IMR-90 (cell line): ENCODE results near the gene HOOK1. TPM values are rescaled to one million over a fixed set of nuclear protein-coding genes. Genes with fewer than 3 reads are reported as not detected.

Source experiments
- ATAC-seq: fragments of 200-7000 bp; cut with Tn5 transposase; 2 replicates; pipeline ENCODE4 v1.9.1; 2020; ENCODE audit warnings: low read depth, mild to moderate bottlenecking, moderate library complexity
- BruUV-seq: library from RNA; stranded (reverse); fragments of 400-500 nt; replicated peaks from 2 replicates; lab custom pipeline; 2021; lab: Mats Ljungman, UMichigan
- CTCF ChIA-PET: fragments of 300-600 bp; formaldehyde crosslinking; extraction: SDS; loops from one replicate; lab custom pipeline; 2021; ENCODE audit warnings: antibody characterized with exemption; lab: Yijun Ruan, JAX
- POLR2A ChIA-PET: fragments of 300-600 bp; sonication (Branson Sonifier 250); formaldehyde crosslinking; loops from one replicate; lab custom pipeline; 2022; ENCODE audit warnings: antibody characterized with exemption; ENCODE audit not compliant: unreplicated experiment; lab: Charles Lee
- DNase-seq: peaks from one replicate; pipeline ENCODE4 v3.0.0; 2013
- H2AFZ ChIP-seq: replicated peaks from 2 replicates; pipeline ENCODE3; 2013; ENCODE audit warnings: low read length, mild to moderate bottlenecking; ENCODE audit not compliant: poor library complexity
- H2AK5ac ChIP-seq: 2 replicates; pipeline ENCODE4 v1.6.1; 2013; ENCODE audit warnings: low read depth, low read length, inconsistent platforms
- H2AK9ac ChIP-seq: replicated peaks from 2 replicates; pipeline ENCODE3; 2013; ENCODE audit warnings: mild to moderate bottlenecking, low read depth, low read length, moderate library complexity; ENCODE audit not compliant: poor library complexity
- H2BK120ac ChIP-seq: 2 replicates; pipeline ENCODE4 v1.6.1; 2013; ENCODE audit warnings: low read depth, low read length, inconsistent platforms
- H2BK15ac ChIP-seq: 3 replicates; pipeline ENCODE4 v1.6.1; 2013; ENCODE audit warnings: low read depth, low read length, inconsistent platforms
- H2BK20ac ChIP-seq: 2 replicates; pipeline ENCODE4 v1.6.1; 2013; ENCODE audit warnings: low read depth, mild to moderate bottlenecking, inconsistent platforms, low read length, moderate library complexity
- H2BK5ac ChIP-seq: 2 replicates; pipeline ENCODE4 v1.6.1; 2013; ENCODE audit warnings: mild to moderate bottlenecking, low read depth, low read length, inconsistent platforms; ENCODE audit not compliant: poor library complexity, severe bottlenecking
- H3K14ac ChIP-seq: replicated peaks from 2 replicates; pipeline ENCODE4 v1.6.1; 2013; ENCODE audit warnings: low read depth, low read length, inconsistent platforms
- H3K18ac ChIP-seq: 2 replicates; pipeline ENCODE4 v1.6.1; 2013; ENCODE audit warnings: low read depth, low read length, control low read depth
- H3K23ac ChIP-seq: 2 replicates; pipeline ENCODE4 v1.6.1; 2013; ENCODE audit warnings: low read depth, low read length, inconsistent platforms
- H3K27ac ChIP-seq: 2 replicates; pipeline ENCODE4 v1.5.1; 2013; ENCODE audit warnings: mild to moderate bottlenecking, control low read depth, low read length; ENCODE audit not compliant: insufficient read depth
- H3K27me3 ChIP-seq: 2 replicates; pipeline ENCODE4 v1.6.1; 2013; ENCODE audit warnings: low read length; ENCODE audit not compliant: control insufficient read depth, insufficient read depth
- H3K36me3 ChIP-seq: 2 replicates; pipeline ENCODE4 v1.6.1; 2013; ENCODE audit warnings: low read length, mixed read lengths; ENCODE audit not compliant: control insufficient read depth, insufficient read depth
- H3K4ac ChIP-seq: 2 replicates; pipeline ENCODE4 v1.6.1; 2013; ENCODE audit warnings: low read depth, low read length, inconsistent platforms
- H3K4me1 ChIP-seq: 2 replicates; pipeline ENCODE4 v1.6.1; 2013; ENCODE audit warnings: low read length, mixed read lengths; ENCODE audit not compliant: control insufficient read depth, insufficient read depth
- H3K4me2 ChIP-seq: 2 replicates; pipeline ENCODE4 v1.6.1; 2013; ENCODE audit warnings: low read depth, mild to moderate bottlenecking, control low read depth, low read length, moderate library complexity
- H3K4me3 ChIP-seq: 2 replicates; pipeline ENCODE4 v1.5.1; 2013; ENCODE audit warnings: low read depth, mild to moderate bottlenecking, control low read depth, low read length, moderate library complexity; ENCODE audit not compliant: insufficient read depth
- H3K56ac ChIP-seq: 2 replicates; pipeline ENCODE4 v1.6.1; 2013; ENCODE audit warnings: low read length, inconsistent platforms; ENCODE audit not compliant: insufficient read depth; ENCODE audit errors: extremely low read depth
- H3K79me1 ChIP-seq, 2 experiments: 2 replicates each; pipeline ENCODE4 v1.6.1; 2013; ENCODE audit warnings: low read length in 2 of 2, inconsistent platforms in 1 of 2, low read depth in 1 of 2
- H3K9ac ChIP-seq: 2 replicates; pipeline ENCODE4 v1.6.1; 2013; ENCODE audit warnings: low read depth, low read length, control low read depth
- H3K9me1 ChIP-seq: 2 replicates; pipeline ENCODE4 v1.6.1; 2013; ENCODE audit warnings: low read length, inconsistent platforms; ENCODE audit not compliant: insufficient read depth
- H3K9me3 ChIP-seq: 2 replicates; pipeline ENCODE4 v1.6.1; 2013; ENCODE audit warnings: low read length; ENCODE audit not compliant: control insufficient read depth, insufficient read depth
- H4K20me1 ChIP-seq: 2 replicates; pipeline ENCODE4 v1.6.1; 2013; ENCODE audit warnings: low read length, inconsistent platforms; ENCODE audit not compliant: insufficient read depth
- H4K5ac ChIP-seq: 2 replicates; pipeline ENCODE4 v1.6.1; 2013; ENCODE audit warnings: mild to moderate bottlenecking, low read depth, low read length, control low read depth
- H4K8ac ChIP-seq, 2 experiments: 2 replicates each; pipeline ENCODE4 v1.6.1; 2013; ENCODE audit warnings: low read depth in 2 of 2, low read length in 2 of 2, control low read depth in 1 of 2, inconsistent platforms in 1 of 2
- H4K91ac ChIP-seq: 2 replicates; pipeline ENCODE4 v1.6.1; 2013; ENCODE audit warnings: low read depth, low read length, inconsistent platforms; ENCODE audit not compliant: insufficient read depth
- BHLHE40 ChIP-seq: fragments of 150-350 bp; IDR thresholded peaks from 2 replicates; pipeline ENCODE4 v1.6.1; 2016; ENCODE audit warnings: mild to moderate bottlenecking, low read depth, low read length
- CHD1 ChIP-seq: IDR thresholded peaks from 2 replicates; pipeline ENCODE4 v1.6.1; 2012; ENCODE audit warnings: low read depth, low read length, improper control_type of control experiment
- FOS ChIP-seq: fragments of 150-350 bp; IDR thresholded peaks from 2 replicates; pipeline ENCODE4 v1.6.1; 2016; ENCODE audit warnings: low read depth, low read length
- MAFK ChIP-seq: IDR thresholded peaks from 2 replicates; pipeline ENCODE4 v1.6.1; 2012; ENCODE audit warnings: low read depth, low read length, improper control_type of control experiment
- MXI1 ChIP-seq: IDR thresholded peaks from 2 replicates; pipeline ENCODE4 v1.6.1; 2012; ENCODE audit warnings: low read depth, mild to moderate bottlenecking, low read length, moderate library complexity, borderline replicate concordance
- NFE2L2 ChIP-seq: fragments of 150-350 bp; IDR thresholded peaks from 2 replicates; pipeline ENCODE4 v1.6.1; 2016; ENCODE audit warnings: low read depth, mild to moderate bottlenecking, low read length
- RAD21 ChIP-seq: IDR thresholded peaks from 2 replicates; pipeline ENCODE4 v1.6.1; 2012; ENCODE audit warnings: low read length, improper control_type of control experiment
- RCOR1 ChIP-seq: IDR thresholded peaks from 2 replicates; pipeline ENCODE4 v1.6.1; 2012; ENCODE audit warnings: mild to moderate bottlenecking, low read length, improper control_type of control experiment; ENCODE audit not compliant: insufficient replicate concordance
- RFX5 ChIP-seq: IDR thresholded peaks from 2 replicates; pipeline ENCODE4 v1.8.0; 2012; ENCODE audit warnings: low read depth, mild to moderate bottlenecking, low read length, moderate library complexity
- SMC3 ChIP-seq: fragments of 150-350 bp; IDR thresholded peaks from 2 replicates; pipeline ENCODE4 v1.6.1; 2016; ENCODE audit warnings: low read depth, mild to moderate bottlenecking, antibody characterized with exemption, low read length, moderate library complexity
- dilution Hi-C: fragments of 300-500 bp; cut with HindIII; formaldehyde crosslinking; loops from one replicate; pipeline ENCODE4 v1.14.3; 2018; ENCODE audit warnings: low sequenced_read_pairs; ENCODE audit not compliant: unreplicated experiment
- in situ Hi-C: fragments of 300-500 bp; cut with MboI; formaldehyde crosslinking; loops from 3 replicates; pipeline ENCODE4 v1.14.3; 2019; ENCODE audit warnings: low sequenced_read_pairs, inconsistent platforms, mixed read lengths
- intact Hi-C: fragments of 100-400 bp; cut with micrococcal nuclease; formaldehyde crosslinking; loops from 2 replicates; pipeline ENCODE4 v1.10.0; 2022
- polyA plus RNA-seq, 3 experiments: library from polyadenylated mRNA; depleted of rRNA; stranded (reverse); fragments of >200 nt; gene quantifications; 2 replicates each; pipeline ENCODE4 v1.2.3, GENCODE V29; 2012; ENCODE audit warnings: low replicate concordance in 1 of 3
- total RNA-seq: library from RNA; depleted of rRNA; stranded (reverse); fragments of >200 nt; gene quantifications from 2 replicates; pipeline ENCODE4 v1.2.3, GENCODE V29; 2012
- TF ChIP-seq, protein P1 (sequence below): fragments of 150-350 bp; IDR thresholded peaks from 2 replicates; pipeline ENCODE4 v1.6.1; 2017; ENCODE audit warnings: mild to moderate bottlenecking, antibody characterized with exemption, low read length, low read depth
- TF ChIP-seq, protein P2 (sequence below): fragments of 150-350 bp; IDR thresholded peaks from 2 replicates; pipeline ENCODE4 v1.6.1; 2016; ENCODE audit warnings: low read depth, mild to moderate bottlenecking, low read length, moderate library complexity, borderline replicate concordance
- TF ChIP-seq, protein P3 (sequence below): conservative IDR thresholded peaks from 2 replicates; pipeline ENCODE4 v1.5.1; 2012; ENCODE audit warnings: mild to moderate bottlenecking, low read depth, low read length, improper control_type of control experiment

The HOOK1 gene
- total and polyA plus RNA-seq, 2 of the 4 experiments (the other 2 are of a cell fraction) = not detected

DNA sequence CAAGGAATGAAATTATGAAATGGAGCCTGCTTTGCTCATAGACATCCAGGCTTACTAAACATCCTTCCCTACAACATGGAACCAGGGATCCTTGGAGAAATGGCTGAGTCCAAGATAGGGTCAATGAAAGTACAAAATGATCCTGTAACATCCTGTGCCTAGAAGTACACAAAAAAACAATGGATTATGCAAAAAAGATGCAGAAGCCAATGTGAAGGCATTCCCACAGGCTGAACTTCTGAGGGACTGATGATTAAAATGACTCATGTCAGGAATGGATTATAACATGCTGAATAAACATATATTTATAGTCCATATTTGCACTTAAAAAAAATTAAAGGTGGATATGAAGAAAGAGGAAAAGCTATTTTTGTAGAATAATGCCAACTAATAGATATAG is 10.4 kb upstream of the HOOK1 start:
- Histone ChIP-seq H3K14ac (no peak overlapping the region), H3K56ac (no peak overlapping the region), H3K9ac (no peak overlapping the region), H2AK9ac (no peak overlapping the region), H3K4me3 (no peak overlapping the region), H3K27ac (no peak overlapping the region), H2BK20ac (no peak overlapping the region), H4K20me1 (no peaks in the 10 kb centered on the region), H4K5ac (no peak overlapping the region), H3K4ac (no peak overlapping the region), H3K23ac (no peak overlapping the region), H3K9me3 (no peaks in the 10 kb centered on the region), H4K8ac (no peak overlapping the region), H3K9me1 (no peaks in the 10 kb centered on the region), H3K27me3 (peaks cover 3% of the 10 kb centered on the region), H2AK5ac (no peak overlapping the region), H2BK120ac (no peak overlapping the region), H2BK15ac (no peak overlapping the region), H2BK5ac (no peak overlapping the region), H4K91ac (no peak overlapping the region), H3K36me3 (no peaks in the 10 kb centered on the region), H2AFZ (no peak overlapping the region), H3K4me2 (no peak overlapping the region), H3K4me1 (no peaks in the 10 kb centered on the region), H3K79me1 (no peaks in the 10 kb centered on the region), H3K18ac (no peak overlapping the region)
- in situ Hi-C loops (no loop called here), dilution Hi-C loops (no loop called here), intact Hi-C loops (no loop called here)
- no TSS peak for BruUV-seq
- TF ChIP-seq RFX5 = no peak
- TF ChIP-seq, protein P1, sequence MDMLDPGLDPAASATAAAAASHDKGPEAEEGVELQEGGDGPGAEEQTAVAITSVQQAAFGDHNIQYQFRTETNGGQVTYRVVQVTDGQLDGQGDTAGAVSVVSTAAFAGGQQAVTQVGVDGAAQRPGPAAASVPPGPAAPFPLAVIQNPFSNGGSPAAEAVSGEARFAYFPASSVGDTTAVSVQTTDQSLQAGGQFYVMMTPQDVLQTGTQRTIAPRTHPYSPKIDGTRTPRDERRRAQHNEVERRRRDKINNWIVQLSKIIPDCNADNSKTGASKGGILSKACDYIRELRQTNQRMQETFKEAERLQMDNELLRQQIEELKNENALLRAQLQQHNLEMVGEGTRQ = no peak
- TF ChIP-seq MXI1 = no peak
- TF ChIP-seq MAFK = no peak
- no peak for TF ChIP-seq FOS
- TF ChIP-seq RAD21 = no peak
- TF ChIP-seq, protein P2, sequence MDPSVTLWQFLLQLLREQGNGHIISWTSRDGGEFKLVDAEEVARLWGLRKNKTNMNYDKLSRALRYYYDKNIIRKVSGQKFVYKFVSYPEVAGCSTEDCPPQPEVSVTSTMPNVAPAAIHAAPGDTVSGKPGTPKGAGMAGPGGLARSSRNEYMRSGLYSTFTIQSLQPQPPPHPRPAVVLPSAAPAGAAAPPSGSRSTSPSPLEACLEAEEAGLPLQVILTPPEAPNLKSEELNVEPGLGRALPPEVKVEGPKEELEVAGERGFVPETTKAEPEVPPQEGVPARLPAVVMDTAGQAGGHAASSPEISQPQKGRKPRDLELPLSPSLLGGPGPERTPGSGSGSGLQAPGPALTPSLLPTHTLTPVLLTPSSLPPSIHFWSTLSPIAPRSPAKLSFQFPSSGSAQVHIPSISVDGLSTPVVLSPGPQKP = no peak
- TF ChIP-seq, protein P3, sequence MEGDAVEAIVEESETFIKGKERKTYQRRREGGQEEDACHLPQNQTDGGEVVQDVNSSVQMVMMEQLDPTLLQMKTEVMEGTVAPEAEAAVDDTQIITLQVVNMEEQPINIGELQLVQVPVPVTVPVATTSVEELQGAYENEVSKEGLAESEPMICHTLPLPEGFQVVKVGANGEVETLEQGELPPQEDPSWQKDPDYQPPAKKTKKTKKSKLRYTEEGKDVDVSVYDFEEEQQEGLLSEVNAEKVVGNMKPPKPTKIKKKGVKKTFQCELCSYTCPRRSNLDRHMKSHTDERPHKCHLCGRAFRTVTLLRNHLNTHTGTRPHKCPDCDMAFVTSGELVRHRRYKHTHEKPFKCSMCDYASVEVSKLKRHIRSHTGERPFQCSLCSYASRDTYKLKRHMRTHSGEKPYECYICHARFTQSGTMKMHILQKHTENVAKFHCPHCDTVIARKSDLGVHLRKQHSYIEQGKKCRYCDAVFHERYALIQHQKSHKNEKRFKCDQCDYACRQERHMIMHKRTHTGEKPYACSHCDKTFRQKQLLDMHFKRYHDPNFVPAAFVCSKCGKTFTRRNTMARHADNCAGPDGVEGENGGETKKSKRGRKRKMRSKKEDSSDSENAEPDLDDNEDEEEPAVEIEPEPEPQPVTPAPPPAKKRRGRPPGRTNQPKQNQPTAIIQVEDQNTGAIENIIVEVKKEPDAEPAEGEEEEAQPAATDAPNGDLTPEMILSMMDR = no peak
- TF ChIP-seq SMC3 = no peak
- TF ChIP-seq RCOR1 = no peak
- TF ChIP-seq BHLHE40 = no peak
- no peak for TF ChIP-seq CHD1
- TF ChIP-seq NFE2L2 = no peak
- ChIA-PET POLR2A (no interaction called here), CTCF (no interaction called here)
- ATAC-seq (no peak), DNase-seq (no peak)
